Stimulated activated CD8-positive, alpha-beta memory T cell treated with anti-CD3 and anti-CD28 coated beads, Interleukin-4, amount 100 ng/mL, for 1 hour (primary cell): ENCODE data around the gene NFATC4.
"Not testable (repeated sequence)": the region's sequence is repeated elsewhere in the genome, so short reads cannot be mapped to it uniquely, and the experiment has no call there.

ENCODE experiments used
- DNase-seq, 2 donors: peaks; one replicate each; pipeline ENCODE4 v3.0.0-alpha.2; 2020; ENCODE audit warnings: low read depth in 2 of 2, low spot score in 1 of 2

The NFATC4 gene

GRCh38 chr14:24387579-24387978, 19.6 kb downstream of the NFATC4 start:
- DNase-seq: not testable (repeated sequence)

GRCh38 chr14:24388474-24389179, 20.6 kb downstream of the NFATC4 start:
- no peak for DNase-seq

GRCh38 chr14:24389226-24389848, 21.4 kb downstream of the NFATC4 start:
- no peak for DNase-seq

- no peak for DNase-seq
Measured at GRCh38 chr14:24390701-24391468, 22.9 kb downstream of the NFATC4 start.

- DNase-seq: no peak
Measured at GRCh38 chr14:24392325-24393091, 24.5 kb downstream of the NFATC4 start.

GRCh38 chr14:24394275-24394674, 26.3 kb downstream of the NFATC4 start:
- no peak for DNase-seq

GRCh38 chr14:24395609-24396582, 27.9 kb downstream of the NFATC4 start:
- no peak for DNase-seq

GRCh38 chr14:24397639-24398292, 29.8 kb downstream of the NFATC4 start:
- DNase-seq: no peak

GRCh38 chr14:24398293-24398652, 30.3 kb downstream of the NFATC4 start:
- no peak for DNase-seq

- DNase-seq: no peak
Measured at GRCh38 chr14:24398653-24399446, 30.9 kb downstream of the NFATC4 start, which contains the start of gene NYNRIN. NYNRIN (plus strand) TSS chr14:24399003; CDS start chr14:24399247, 244 bp downstream.

GRCh38 chr14:24399447-24399822, 31.5 kb downstream of the NFATC4 start:
- no peak for DNase-seq

GRCh38 chr14:24399999-24400718, 32.2 kb downstream of the NFATC4 start:
- no peak for DNase-seq

- no peak for DNase-seq
Measured at GRCh38 chr14:24401810-24402702, 34.1 kb downstream of the NFATC4 start.

GRCh38 chr14:24403294-24403998, 35.5 kb downstream of the NFATC4 start:
- DNase-seq: no peak

GRCh38 chr14:24404814-24405213, 36.8 kb downstream of the NFATC4 start:
- DNase-seq: no peak

- no peak for DNase-seq
Measured at GRCh38 chr14:24406416-24406815, 38.4 kb downstream of the NFATC4 start.
